GM18951 (cell line): ENCODE data around the gene BRF1.
"Not testable (repeated sequence)": the region's sequence is repeated elsewhere in the genome, so short reads cannot be mapped to it uniquely, and the experiment has no call there.

Source experiments
- POLR2A ChIP-seq: IDR thresholded peaks from 4 replicates; pipeline ENCODE4 v1.6.1; 2011; ENCODE audit warnings: mild to moderate bottlenecking; ENCODE audit not compliant: insufficient read length, insufficient read depth; ENCODE audit errors: extremely low read depth
- in situ Hi-C: fragments of 300-500 bp; cut with MboI; formaldehyde crosslinking; loops from one replicate; pipeline ENCODE4 v1.12.0; 2022; ENCODE audit warnings: low sequenced_read_pairs, mixed read lengths, inconsistent platforms; ENCODE audit not compliant: unreplicated experiment

Gene BRF1

DNA sequence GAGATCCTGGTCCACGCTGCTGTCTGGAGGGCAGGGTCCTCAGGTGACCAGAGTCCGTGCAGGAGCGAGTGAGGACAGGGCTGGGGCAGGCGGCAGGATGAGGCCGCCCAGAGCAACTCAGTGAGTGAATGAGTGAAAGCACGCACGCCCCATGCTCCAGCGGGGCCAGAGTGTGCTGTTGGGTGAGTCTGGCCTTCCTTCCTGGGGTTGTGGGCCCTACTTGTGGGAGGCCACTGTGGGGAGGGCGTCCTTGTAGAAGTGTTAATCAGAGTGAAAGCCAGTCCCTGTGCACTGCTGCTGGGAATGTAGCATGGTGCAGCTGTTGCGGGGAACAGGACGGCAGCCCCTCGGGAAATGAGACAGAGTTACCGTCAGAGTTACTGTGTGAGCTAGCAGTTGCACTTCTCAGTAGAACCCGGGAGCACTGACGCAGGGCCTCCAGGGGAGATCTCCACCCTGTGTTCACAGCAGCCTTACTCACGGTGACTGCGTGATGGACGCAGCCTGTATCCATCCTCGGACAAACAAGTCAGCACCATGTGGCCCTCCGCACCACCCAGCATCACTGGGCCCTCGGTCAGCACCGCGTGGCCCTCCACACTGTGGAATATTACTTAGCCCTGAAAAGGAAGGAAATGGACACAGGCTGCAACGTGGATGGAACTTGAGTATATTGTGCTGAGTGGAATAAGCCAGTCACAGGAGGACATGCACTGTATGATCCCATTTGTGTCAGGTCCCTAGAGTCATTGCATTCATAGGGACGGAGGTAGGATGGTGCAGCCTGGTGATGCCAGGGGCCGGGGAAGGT, 35.9 kb upstream of the BRF1 start:
- TF ChIP-seq POLR2A = no peak
- in situ Hi-C loops = no loop called here

DNA sequence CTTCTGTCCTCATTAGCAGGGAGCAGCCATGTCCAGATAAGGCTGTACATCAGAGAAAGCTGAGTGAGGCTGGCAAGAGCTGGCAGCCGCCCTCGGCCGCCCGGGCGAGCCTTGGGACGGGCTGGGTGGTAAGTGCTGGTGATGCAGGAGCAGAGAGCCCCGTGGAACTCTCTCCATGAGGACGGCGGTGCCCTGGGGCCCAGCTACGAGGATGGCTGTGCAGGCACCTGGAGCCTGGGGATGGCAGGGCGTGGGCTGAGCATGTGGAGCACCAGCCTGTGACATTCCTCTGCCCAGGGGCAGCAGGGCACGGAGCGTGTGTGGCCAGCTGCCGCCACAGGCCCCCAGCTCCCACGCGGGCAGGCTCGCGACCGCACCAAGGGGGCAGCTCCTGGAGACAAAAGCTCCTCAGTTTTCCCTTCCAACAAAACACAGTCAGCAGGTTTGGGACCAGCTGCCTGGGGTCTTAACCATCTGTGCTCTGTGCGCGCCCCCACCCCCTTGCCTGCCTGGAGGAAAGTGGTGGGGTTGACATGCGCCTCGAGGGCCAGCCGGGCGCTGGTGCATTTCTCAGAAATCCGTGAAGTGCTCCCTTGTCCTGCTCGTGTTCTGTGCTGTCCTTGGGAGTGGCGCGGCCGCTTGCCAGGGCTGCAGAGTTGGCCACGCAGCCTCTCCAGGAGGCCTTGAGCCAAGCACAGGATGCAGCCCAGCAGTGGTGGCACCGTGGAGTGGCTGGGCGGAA, 35.1 kb upstream of the BRF1 start:
- no peak for TF ChIP-seq POLR2A
- in situ Hi-C loops = no loop called here

GRCh38 chr14:105335231-105335542, 34.4 kb upstream of the BRF1 start:
- in situ Hi-C loops = not testable (repeated sequence)

- in situ Hi-C loops = no loop called here
- TF ChIP-seq POLR2A = no peak
Measured at GRCh38 chr14:105334383-105335230, 33.8 kb upstream of the BRF1 start.

DNA sequence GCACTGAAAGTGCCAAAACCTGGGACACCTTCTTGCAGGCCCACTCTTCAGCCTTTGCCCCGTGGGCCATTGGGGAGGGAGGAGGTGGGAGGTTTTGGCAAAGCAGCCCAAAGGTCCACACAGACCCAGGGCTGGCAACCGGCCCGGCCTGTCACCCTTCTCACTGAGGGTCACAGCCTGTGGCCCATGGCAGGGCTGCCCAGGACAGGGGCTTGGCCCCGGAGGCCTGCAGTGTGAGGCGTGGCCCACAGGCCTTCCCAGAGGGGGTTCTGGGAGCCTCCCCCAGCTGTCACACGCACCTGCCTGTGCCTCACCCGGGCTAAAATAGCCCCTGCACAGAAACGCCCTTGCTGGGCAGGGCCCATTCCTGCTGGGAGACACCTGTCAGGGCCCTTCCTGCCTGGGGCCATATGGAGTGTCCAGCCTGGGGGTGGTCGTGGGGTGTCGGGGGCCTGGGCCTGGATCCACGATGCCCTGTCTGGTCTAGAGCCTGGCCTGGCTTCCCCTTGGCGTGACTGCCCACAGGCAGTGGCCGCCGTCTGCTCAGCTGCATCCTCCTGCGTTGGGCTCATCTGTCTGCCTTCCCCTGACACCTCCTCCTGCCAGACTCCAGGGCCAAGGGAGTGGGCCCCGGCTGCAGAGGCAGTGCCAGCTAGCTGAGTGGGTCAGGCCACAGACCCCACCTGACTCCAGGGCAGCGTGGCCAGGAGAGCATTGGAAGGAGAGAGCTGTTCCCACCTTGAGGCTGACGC, 33.0 kb upstream of the BRF1 start:
- TF ChIP-seq POLR2A = no peak
- in situ Hi-C loops = no loop called here

GRCh38 chr14:105333020-105333490, 32.3 kb upstream of the BRF1 start:
- no peak for TF ChIP-seq POLR2A
- in situ Hi-C loops = no loop called here

GRCh38 chr14:105332350-105332874, 31.6 kb upstream of the BRF1 start:
- in situ Hi-C loops = no loop called here
- TF ChIP-seq POLR2A = no peak

DNA sequence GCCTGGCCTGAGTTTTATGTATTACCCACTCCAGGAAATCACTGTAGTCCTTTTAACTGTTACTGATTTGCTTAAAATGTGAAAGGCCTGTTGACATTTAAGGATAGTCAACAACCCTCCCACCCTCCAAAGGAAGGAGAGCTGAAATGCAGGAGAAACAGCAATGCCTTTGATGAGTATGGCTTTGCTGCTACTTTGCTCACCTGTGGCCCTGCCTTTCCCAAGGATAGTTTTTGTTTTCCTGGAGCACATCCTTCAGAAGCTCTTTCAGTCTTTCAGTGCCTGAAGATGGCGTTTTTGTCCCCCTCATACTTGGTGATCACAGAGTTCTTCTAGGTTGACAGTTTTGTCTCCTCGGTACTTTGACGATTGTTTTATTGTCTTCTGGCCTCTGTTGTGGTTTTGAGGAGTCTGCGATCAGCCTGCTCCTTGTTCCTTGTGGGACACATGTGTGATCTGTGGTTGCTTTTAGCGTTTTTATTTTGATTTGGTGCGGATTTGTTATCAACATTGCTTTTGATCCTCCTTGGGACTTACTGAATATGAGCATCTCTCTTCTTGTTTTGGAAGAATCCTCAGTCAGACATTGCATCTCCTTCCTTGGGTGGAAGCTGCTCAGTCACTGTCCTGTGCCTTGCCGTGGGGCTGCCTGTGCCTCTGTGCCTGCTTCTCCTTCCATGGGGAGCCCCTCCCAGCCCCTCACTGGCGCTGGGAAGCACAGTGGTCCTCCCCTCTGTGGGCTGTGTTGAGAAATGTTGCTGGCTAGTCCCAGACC, 31.0 kb upstream of the BRF1 start:
- in situ Hi-C loops = no loop called here

GRCh38 chr14:105330491-105330895, 29.7 kb upstream of the BRF1 start:
- in situ Hi-C loops = no loop called here
- TF ChIP-seq POLR2A = no peak

More for the DNA sequence above, 31.0 kb upstream of the BRF1 start:
- no peak for TF ChIP-seq POLR2A

GRCh38 chr14:105329411-105330150, 28.8 kb upstream of the BRF1 start:
- TF ChIP-seq POLR2A = no peak
- in situ Hi-C loops = no loop called here

DNA sequence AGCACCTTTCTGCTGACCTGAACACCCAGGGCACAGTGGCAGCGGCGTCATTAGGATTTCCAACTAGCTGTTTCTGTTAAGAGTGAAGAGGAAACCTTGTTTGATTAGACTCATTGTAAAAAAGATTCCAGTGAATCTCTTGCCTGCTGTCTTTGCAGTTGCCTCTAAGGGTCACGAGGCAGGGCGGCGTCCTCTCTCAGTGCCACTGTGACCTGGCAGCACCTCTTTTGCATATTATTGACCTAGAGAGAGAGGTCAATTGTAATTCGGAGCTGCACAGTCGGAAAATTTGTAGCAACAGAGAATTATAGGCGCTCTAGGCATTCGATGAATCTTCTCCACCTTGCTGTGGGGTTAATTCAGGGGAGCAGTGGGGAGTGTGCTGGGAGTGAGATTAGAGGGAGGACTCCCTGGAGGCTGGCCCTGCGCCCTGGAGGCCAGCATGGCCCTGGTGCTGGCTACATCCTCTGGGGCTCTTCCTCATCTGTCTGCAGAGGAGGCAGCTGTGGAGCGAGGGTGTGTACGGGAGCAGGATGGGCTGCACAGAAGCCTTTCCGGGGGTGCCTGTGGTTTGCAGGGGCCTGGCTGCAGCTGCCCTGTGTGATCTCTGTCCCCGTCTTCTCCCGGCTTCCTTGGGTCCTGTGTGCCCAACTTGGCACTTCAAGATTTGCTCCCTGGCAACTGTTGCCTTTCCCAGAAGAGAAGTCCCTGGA, 28.0 kb upstream of the BRF1 start:
- in situ Hi-C loops = no loop called here
- no peak for TF ChIP-seq POLR2A
